ENCODE measurements around the gene TEFM.

Gene TEFM

GRCh38 chr17:30929081-30929633 is 23.1 kb upstream of the TEFM start:
- Histone ChIP-seq H3K9me3 (ENCODE audit: severe bottlenecking) (no peaks in the 10 kb centered on the region), H3K27me3 (ENCODE audit: insufficient read depth, low read depth, severe bottlenecking) (no peaks in the 10 kb centered on the region), H3K4me3 (ENCODE audit: low read depth, low read length) (no peak overlapping the region), H3K36me3 (no peaks in the 10 kb centered on the region), H3K27ac (no peak overlapping the region)
- DNase-seq, result no peak
- no peak for TF ChIP-seq CTCF (IDR thresholded peaks at IDR 0.05; ENCODE audit: low read depth, low read length)

- no peaks in the 10 kb centered on the region for H3K27me3 ChIP-seq (ENCODE audit: insufficient read depth, low read depth, severe bottlenecking)
- no peak overlapping the region for H3K27ac ChIP-seq
- no peak overlapping the region for H3K4me3 ChIP-seq (ENCODE audit: low read depth, low read length)
- no peak for TF ChIP-seq CTCF (IDR thresholded peaks at IDR 0.05; ENCODE audit: low read depth, low read length)
- no peak for DNase-seq
- H3K36me3 ChIP-seq, result no peaks in the 10 kb centered on the region
- no peaks in the 10 kb centered on the region for H3K9me3 ChIP-seq (ENCODE audit: severe bottlenecking)
Observed at GRCh38 chr17:30928584-30928983, 22.5 kb upstream of the TEFM start.

DNA sequence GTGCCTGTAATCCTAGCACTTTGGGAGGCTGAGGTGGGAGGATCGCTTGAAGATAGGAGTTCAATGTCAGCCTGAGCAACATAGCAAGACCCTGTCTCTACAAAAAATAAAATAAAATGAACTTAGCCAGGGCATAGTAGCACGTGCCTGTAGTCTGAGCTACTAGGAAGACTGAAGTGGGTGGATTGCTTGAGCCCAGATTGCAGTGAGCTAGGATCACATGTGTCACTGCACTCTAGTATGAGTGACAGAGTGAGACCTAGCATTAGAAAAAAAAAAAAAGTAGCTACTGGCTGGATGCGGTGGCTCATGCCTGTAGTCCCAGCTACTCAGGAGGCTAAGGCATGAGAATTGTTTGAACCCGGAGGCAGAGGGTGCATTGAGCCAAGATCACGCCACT is 21.7 kb upstream of the TEFM start:
- Histone ChIP-seq H3K27ac (no peak overlapping the region), H3K9me3 (ENCODE audit: severe bottlenecking) (no peaks in the 10 kb centered on the region), H3K27me3 (ENCODE audit: insufficient read depth, low read depth, severe bottlenecking) (peaks cover 2% of the 10 kb centered on the region), H3K36me3 (no peaks in the 10 kb centered on the region), H3K4me3 (ENCODE audit: low read depth, low read length) (no peak overlapping the region)
- no peak for DNase-seq
- no peak for TF ChIP-seq CTCF (IDR thresholded peaks at IDR 0.05; ENCODE audit: low read depth, low read length)

- no peak overlapping the region for H3K27ac ChIP-seq
- no peak for DNase-seq
- TF ChIP-seq CTCF (IDR thresholded peaks at IDR 0.05; ENCODE audit: low read depth, low read length), result no peak
- peaks cover 9% of the 10 kb centered on the region for H3K27me3 ChIP-seq (ENCODE audit: insufficient read depth, low read depth, severe bottlenecking)
- H3K4me3 ChIP-seq (ENCODE audit: low read depth, low read length), result no peak overlapping the region
- no peaks in the 10 kb centered on the region for H3K36me3 ChIP-seq
- no peaks in the 10 kb centered on the region for H3K9me3 ChIP-seq (ENCODE audit: severe bottlenecking)
Observed at GRCh38 chr17:30926516-30926915, 20.5 kb upstream of the TEFM start.

DNA sequence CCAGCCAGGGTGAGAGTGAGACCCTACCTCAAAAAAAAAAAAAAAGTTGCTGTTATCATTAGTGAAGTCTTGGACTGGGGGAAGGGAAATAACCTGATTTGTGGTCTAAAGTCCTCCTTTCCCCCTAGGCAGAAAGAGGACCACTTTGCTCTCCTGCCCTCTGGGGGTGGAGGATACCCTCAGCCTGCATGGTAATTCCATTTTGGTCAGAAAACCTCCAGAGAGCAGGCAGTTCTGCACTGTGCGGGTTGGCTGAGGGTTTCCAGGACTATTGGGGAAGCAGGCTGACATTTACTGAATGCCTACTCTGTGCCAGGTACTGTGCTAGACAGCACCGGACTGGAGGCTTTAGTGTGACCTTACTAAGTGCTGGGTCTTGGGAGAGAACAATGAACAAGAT is 18.3 kb upstream of the TEFM start:
- H3K36me3 ChIP-seq, result no peaks in the 10 kb centered on the region
- no peak for TF ChIP-seq CTCF (IDR thresholded peaks at IDR 0.05; ENCODE audit: low read depth, low read length)
- H3K27me3 ChIP-seq (ENCODE audit: insufficient read depth, low read depth, severe bottlenecking), result peaks cover 12% of the 10 kb centered on the region
- DNase-seq, result no peak
- no peaks in the 10 kb centered on the region for H3K9me3 ChIP-seq (ENCODE audit: severe bottlenecking)
- H3K4me3 ChIP-seq (ENCODE audit: low read depth, low read length), result no peak overlapping the region
- H3K27ac ChIP-seq, result no peak overlapping the region

Data from WERI-Rb-1 (cell line).